ENCODE measurements around the gene CCR7.

CCR7 gene

DNA sequence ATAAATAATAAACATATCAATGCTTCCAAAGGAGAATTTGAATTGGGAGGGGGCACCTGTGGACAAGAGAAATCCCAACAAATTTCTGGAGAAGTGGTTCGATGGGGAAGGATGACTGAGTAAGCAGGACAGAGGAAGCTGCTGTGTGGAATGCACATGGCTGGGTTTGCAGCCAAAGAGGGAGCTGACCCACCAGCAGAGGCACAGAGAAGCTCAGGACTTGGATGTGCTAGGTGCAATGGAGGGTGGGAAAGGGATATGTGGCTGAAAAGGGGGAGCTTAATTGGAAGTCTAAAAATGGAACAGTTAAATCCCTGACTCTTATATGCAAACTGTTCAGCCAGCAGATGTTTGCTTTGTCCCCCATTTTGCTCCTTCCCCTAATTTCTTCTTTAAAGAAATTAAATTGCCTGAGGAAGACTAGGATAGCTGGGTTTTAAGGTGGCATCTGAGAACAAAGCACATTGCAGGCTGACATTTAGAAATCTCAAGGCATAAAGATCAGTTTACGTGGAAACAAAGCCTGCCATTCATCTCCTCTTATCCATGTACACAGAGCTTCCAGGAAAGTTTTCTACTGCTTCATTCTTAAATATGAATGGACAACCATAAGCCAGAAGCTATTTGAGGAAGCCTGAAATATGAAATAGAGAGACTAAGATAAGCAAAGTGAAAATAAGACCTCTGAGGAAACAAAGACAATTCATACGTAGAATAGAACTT lies 40.9 kb downstream of the CCR7 start:
- H3K36me3 ChIP-seq = no peaks in the 10 kb centered on the region

DNA sequence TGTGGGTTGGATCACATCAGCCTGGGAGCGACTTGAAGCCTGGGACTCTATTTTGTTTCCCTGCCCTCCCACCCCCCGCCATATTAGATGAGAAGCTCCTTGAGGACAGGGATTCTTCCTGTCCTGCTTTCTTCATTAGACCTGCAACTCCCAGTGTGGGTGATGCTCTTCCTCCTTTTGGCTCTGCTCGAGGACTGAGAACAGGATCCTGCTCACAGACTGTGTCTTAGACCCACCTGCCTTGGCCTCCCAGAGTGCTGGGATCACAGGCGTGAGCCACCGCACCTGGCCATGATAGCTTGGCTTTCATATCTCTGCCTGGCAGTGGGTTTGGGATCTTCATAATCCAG lies 42.3 kb downstream of the CCR7 start:
- no peak overlapping the region for H3K27ac ChIP-seq
- no peak for TF ChIP-seq CTCF (IDR thresholded peaks at IDR 0.05; ENCODE audit: low read depth, low read length)
- H3K4me3 ChIP-seq (ENCODE audit: low read depth, low read length) = no peak overlapping the region
- DNase-seq = no peak
- H3K9me3 ChIP-seq (ENCODE audit: severe bottlenecking) = peaks cover 19% of the 10 kb centered on the region
- no peaks in the 10 kb centered on the region for H3K36me3 ChIP-seq
- no peaks in the 10 kb centered on the region for H3K27me3 ChIP-seq (ENCODE audit: insufficient read depth, low read depth, severe bottlenecking)

More for the DNA sequence above, 40.9 kb downstream of the CCR7 start:
- no peaks in the 10 kb centered on the region for H3K27me3 ChIP-seq (ENCODE audit: insufficient read depth, low read depth, severe bottlenecking)
- H3K4me3 ChIP-seq (ENCODE audit: low read depth, low read length) = no peak overlapping the region
- no peak for TF ChIP-seq CTCF (IDR thresholded peaks at IDR 0.05; ENCODE audit: low read depth, low read length)
- H3K9me3 ChIP-seq (ENCODE audit: severe bottlenecking) = peaks cover 19% of the 10 kb centered on the region
- H3K27ac ChIP-seq = no peak overlapping the region
- no peak for DNase-seq

DNA sequence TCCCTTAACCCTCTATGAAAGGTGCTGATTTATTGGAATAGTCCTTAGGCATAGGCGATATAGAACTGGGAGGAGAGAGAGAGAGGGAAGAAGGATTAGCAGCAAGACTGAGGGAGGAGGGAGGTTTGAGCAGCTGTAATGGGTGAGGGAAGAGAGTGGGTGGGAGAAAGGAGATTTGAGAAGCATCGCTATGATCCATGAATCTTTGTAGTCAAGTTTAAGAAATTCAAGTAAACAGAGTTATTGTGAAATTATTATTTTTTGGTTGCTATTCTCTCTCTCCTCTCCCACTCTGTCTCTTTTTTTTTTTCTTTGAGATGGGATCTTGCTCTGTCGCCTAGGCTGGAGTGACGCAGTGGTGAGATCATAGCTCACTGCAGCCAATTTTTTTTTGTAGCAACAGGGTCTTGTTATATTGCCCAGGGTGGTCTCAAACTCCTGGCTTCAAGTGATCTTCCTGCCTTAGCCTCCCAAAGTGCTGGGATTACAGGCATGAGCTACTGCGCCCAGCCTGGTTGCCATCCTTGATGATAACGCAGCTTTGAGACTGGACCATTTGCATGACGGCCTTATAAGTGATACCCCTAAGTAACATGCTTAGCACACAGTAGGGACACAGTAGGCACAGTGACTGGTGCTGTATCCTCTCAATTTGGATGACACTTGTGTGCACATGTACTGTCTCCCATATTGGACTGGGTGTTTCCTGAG lies 42.9 kb downstream of the CCR7 start:
- TF ChIP-seq CTCF (IDR thresholded peaks at IDR 0.05; ENCODE audit: low read depth, low read length) = no peak
- H3K27me3 ChIP-seq (ENCODE audit: insufficient read depth, low read depth, severe bottlenecking) = no peaks in the 10 kb centered on the region
- peak overlapping the region; percentile 34 for H3K27ac ChIP-seq
- peaks cover 19% of the 10 kb centered on the region for H3K9me3 ChIP-seq (ENCODE audit: severe bottlenecking)
- no peaks in the 10 kb centered on the region for H3K36me3 ChIP-seq
- DNase-seq = no peak
- H3K4me3 ChIP-seq (ENCODE audit: low read depth, low read length) = no peak overlapping the region

GRCh38 chr17:40520991-40521453 lies 44.2 kb downstream of the CCR7 start:
- DNase-seq = no peak
- H3K27ac ChIP-seq = no peak overlapping the region
- H3K36me3 ChIP-seq = no peaks in the 10 kb centered on the region
- no peak for TF ChIP-seq CTCF (IDR thresholded peaks at IDR 0.05; ENCODE audit: low read depth, low read length)
- peaks cover 19% of the 10 kb centered on the region for H3K9me3 ChIP-seq (ENCODE audit: severe bottlenecking)
- no peaks in the 10 kb centered on the region for H3K27me3 ChIP-seq (ENCODE audit: insufficient read depth, low read depth, severe bottlenecking)
- no peak overlapping the region for H3K4me3 ChIP-seq (ENCODE audit: low read depth, low read length)

DNA sequence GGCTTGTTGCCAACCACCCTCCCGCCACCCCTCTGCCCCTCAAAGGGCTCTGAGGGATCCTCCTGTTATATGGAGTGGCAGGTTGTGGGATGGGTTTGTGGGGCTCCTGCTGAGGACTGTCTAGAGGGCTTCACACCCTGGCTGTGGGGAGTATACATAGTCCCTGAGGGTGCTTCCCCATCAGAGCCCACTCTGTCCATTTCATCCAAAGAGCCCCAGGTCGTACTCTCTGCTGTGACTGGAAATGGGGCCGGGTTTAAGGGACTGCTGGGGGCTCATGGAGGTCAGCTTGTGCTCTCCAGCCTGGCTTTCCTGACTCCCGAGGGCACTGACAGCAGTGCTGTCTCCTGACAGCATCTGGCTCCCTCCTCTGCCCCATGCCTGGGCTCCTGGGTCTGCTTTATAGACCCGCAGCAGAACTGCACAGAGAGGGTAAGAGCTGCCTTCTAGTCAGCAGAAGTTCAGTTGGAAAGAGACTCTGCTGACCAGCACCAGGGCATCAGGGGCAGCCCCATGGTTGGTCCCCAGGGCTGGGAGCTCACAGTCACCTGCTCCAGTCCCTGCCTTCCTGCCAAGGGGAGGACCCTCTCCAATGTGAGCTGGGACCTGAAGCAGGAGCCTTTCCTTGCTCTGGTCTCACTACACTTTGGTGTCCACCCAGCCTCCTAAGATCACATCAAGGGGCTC lies 46.0 kb downstream of the CCR7 start:
- Histone ChIP-seq H3K9me3 (ENCODE audit: severe bottlenecking) (peaks cover 3% of the 10 kb centered on the region), H3K27me3 (ENCODE audit: insufficient read depth, low read depth, severe bottlenecking) (no peaks in the 10 kb centered on the region), H3K36me3 (no peaks in the 10 kb centered on the region), H3K27ac (no peak overlapping the region), H3K4me3 (ENCODE audit: low read depth, low read length) (no peak overlapping the region)
- no peak for DNase-seq
- TF ChIP-seq CTCF (IDR thresholded peaks at IDR 0.05; ENCODE audit: low read depth, low read length) = no peak
